Measurements from ENCODE around the gene AOAH. TPM values are rescaled to one million over a fixed set of nuclear protein-coding genes. Genes with fewer than 3 reads are reported as not detected.

Gene AOAH
- total RNA-seq, 1 experiment from 2014 or later: not detected

DNA sequence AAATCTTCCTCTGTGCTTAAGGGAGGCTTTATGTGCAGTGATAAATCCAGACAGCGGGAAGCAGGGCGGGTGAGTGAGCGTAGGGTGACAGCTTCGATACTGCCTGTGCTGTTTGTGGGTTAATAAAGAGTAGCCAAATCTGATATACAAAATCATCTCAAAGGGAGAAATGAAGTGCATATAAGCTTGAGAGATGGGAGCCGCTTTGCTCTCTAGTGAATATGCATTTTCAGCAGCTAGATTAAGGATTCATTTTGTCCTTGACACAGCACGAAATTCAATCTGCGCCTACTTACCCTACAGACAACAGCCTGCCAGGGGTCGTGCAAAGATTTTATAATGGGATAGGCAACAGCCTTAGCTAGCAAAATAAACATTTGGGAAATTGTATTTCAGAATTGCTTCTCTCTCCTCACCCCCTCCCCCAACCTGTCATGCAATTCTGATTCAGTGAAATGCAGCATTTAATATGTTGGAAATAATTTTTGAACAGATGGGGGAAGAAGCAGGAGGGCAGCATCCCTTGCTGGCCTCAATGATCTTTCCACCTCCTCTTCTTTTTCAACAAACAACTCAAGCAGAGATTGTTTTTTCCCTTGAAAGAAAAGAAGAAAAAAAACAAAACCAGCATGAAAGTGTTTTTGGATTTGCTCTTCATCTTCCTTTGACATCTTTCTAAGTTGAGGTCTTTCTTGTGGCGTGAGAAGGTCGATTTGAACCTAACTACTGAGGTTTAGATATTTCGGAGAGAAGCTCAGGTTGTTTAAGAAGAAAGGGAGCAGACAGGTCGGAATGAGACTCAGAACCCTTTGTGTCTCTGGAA lies 117.9 kb downstream of the AOAH start:
- H3K27ac ChIP-seq (ENCODE audit: low read depth, low read length, poor library complexity, severe bottlenecking): no peak overlapping the region

DNA sequence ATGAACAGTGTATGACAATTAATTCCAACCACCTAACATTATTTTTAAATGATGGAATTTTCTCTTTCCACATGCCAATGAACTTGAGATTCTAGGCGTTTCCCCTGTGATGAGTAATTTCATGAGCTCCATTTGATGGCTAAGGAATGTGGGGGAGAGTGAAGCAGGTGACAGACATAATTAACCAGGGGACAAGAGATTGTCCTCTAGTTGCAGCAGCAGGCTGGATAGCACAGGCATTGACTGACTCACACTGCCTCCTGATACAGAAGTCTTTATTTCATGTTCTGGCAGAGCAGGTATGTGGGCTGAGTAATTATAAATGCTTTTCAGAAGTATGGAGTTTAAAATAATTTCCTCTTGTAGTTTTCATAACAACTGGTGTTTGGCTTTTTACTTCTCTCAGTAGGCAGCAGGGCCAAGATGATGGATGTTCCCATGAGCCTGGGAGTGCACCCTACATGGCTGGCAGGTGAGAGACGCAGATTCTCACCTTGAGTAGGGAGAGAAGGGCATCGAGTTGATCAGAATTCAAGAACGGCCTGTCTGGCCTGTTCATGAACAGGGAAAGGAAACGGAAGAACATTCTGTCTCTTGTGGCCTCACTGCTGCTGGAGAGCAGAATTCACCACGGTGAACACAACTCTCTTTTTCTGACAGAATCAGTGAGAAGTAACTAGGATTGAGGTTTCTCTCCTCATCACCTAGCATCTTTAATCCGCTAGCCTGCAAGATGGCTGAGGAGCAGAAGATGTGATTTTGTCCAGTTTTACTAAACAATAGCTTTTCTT lies 118.8 kb downstream of the AOAH start:
- H3K27ac ChIP-seq (ENCODE audit: low read depth, low read length, poor library complexity, severe bottlenecking): no peak overlapping the region
- no peak for DNase-seq (ENCODE audit: low spot score)
- CTCF ChIA-PET: no interaction called here
- no peak for TF ChIP-seq EZH2 (IDR thresholded peaks at IDR 0.05; ENCODE audit: borderline replicate concordance, low read depth, low read length, poor library complexity, severe bottlenecking)
- TF ChIP-seq, protein P1, sequence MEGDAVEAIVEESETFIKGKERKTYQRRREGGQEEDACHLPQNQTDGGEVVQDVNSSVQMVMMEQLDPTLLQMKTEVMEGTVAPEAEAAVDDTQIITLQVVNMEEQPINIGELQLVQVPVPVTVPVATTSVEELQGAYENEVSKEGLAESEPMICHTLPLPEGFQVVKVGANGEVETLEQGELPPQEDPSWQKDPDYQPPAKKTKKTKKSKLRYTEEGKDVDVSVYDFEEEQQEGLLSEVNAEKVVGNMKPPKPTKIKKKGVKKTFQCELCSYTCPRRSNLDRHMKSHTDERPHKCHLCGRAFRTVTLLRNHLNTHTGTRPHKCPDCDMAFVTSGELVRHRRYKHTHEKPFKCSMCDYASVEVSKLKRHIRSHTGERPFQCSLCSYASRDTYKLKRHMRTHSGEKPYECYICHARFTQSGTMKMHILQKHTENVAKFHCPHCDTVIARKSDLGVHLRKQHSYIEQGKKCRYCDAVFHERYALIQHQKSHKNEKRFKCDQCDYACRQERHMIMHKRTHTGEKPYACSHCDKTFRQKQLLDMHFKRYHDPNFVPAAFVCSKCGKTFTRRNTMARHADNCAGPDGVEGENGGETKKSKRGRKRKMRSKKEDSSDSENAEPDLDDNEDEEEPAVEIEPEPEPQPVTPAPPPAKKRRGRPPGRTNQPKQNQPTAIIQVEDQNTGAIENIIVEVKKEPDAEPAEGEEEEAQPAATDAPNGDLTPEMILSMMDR (conservative IDR thresholded peaks at IDR 0.05; ENCODE audit: low read depth, low read length): no peak
- H3K27me3 ChIP-seq (replicated peaks; ENCODE audit: insufficient read depth, low read depth, low read length, poor library complexity): peaks cover 23% of the 10 kb centered on the region
- POLR2A ChIA-PET (ENCODE audit: low non-redundant PET): no interaction called here
- no TSS peak for BruUV-seq (replicated peaks)
- H3K4me3 ChIP-seq (ENCODE audit: low read depth, low read length, poor library complexity, severe bottlenecking): no peak overlapping the region
- no peaks in the 10 kb centered on the region for H3K9me3 ChIP-seq (ENCODE audit: low read depth, low read length, poor library complexity, severe bottlenecking)
- no peaks in the 10 kb centered on the region for H3K4me1 ChIP-seq (ENCODE audit: insufficient read depth, low read length, poor library complexity, severe bottlenecking)
- intact Hi-C loops (cut with micrococcal nuclease; ENCODE audit: unreplicated experiment): no loop called here
- H3K36me3 ChIP-seq (ENCODE audit: insufficient read depth, low read length, poor library complexity, severe bottlenecking): no peaks in the 10 kb centered on the region

More for the DNA sequence above, 117.9 kb downstream of the AOAH start:
- no peak for DNase-seq (ENCODE audit: low spot score)
- Histone ChIP-seq H3K4me3 (ENCODE audit: low read depth, low read length, poor library complexity, severe bottlenecking) (no peak overlapping the region), H3K9me3 (ENCODE audit: low read depth, low read length, poor library complexity, severe bottlenecking) (no peaks in the 10 kb centered on the region), H3K4me1 (ENCODE audit: insufficient read depth, low read length, poor library complexity, severe bottlenecking) (no peaks in the 10 kb centered on the region), H3K36me3 (ENCODE audit: insufficient read depth, low read length, poor library complexity, severe bottlenecking) (no peaks in the 10 kb centered on the region), H3K27me3 (replicated peaks; ENCODE audit: insufficient read depth, low read depth, low read length, poor library complexity) (peaks cover 25% of the 10 kb centered on the region)
- no TSS peak for BruUV-seq (replicated peaks)
- POLR2A ChIA-PET (ENCODE audit: low non-redundant PET): no interaction called here
- intact Hi-C loops (cut with micrococcal nuclease; ENCODE audit: unreplicated experiment): no loop called here
- no peak for TF ChIP-seq EZH2 (IDR thresholded peaks at IDR 0.05; ENCODE audit: borderline replicate concordance, low read depth, low read length, poor library complexity, severe bottlenecking)
- TF ChIP-seq, protein P1 (conservative IDR thresholded peaks at IDR 0.05; ENCODE audit: low read depth, low read length): no peak
- CTCF ChIA-PET: no interaction called here

DNA sequence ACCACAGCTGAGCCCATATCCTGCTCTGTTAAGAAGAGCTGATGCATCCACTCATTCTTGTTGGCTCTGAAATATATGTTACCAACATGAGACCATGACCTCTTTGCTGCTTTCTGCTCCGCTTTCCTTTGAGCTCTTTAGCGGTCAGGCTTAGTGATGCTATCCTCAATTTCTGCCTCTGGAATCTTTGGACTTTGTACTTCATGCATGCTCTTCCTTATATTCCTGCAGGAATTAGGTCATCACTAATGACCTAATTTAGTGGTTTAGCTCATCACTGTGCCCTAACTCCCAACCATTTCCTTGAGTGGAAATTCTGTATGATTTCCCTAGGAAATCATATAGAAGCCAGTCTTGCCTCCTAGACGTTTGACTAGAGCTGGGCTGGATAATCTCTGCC lies 119.5 kb downstream of the AOAH start:
- intact Hi-C loops (cut with micrococcal nuclease; ENCODE audit: unreplicated experiment): no loop called here
- no TSS peak for BruUV-seq (replicated peaks)
- Histone ChIP-seq H3K27me3 (replicated peaks; ENCODE audit: insufficient read depth, low read depth, low read length, poor library complexity) (peaks cover 23% of the 10 kb centered on the region), H3K4me1 (ENCODE audit: insufficient read depth, low read length, poor library complexity, severe bottlenecking) (no peaks in the 10 kb centered on the region), H3K27ac (ENCODE audit: low read depth, low read length, poor library complexity, severe bottlenecking) (no peak overlapping the region), H3K9me3 (ENCODE audit: low read depth, low read length, poor library complexity, severe bottlenecking) (no peaks in the 10 kb centered on the region), H3K36me3 (ENCODE audit: insufficient read depth, low read length, poor library complexity, severe bottlenecking) (no peaks in the 10 kb centered on the region), H3K4me3 (ENCODE audit: low read depth, low read length, poor library complexity, severe bottlenecking) (no peak overlapping the region)
- CTCF ChIA-PET: no interaction called here
- POLR2A ChIA-PET (ENCODE audit: low non-redundant PET): no interaction called here
- TF ChIP-seq, protein P1 (conservative IDR thresholded peaks at IDR 0.05; ENCODE audit: low read depth, low read length): no peak
- no peak for DNase-seq (ENCODE audit: low spot score)
